ENCODE results near the gene ZNF765. TPM values are rescaled to one million over a fixed set of nuclear protein-coding genes. Genes with fewer than 3 reads are reported as not detected.
"Not testable (repeated sequence)": the region's sequence is repeated elsewhere in the genome, so short reads cannot be mapped to it uniquely, and the experiment has no call there.

Gene ZNF765
- total and polyA plus RNA-seq, 2 experiments from 2014 or later: 12.7 to 24.5 TPM

DNA sequence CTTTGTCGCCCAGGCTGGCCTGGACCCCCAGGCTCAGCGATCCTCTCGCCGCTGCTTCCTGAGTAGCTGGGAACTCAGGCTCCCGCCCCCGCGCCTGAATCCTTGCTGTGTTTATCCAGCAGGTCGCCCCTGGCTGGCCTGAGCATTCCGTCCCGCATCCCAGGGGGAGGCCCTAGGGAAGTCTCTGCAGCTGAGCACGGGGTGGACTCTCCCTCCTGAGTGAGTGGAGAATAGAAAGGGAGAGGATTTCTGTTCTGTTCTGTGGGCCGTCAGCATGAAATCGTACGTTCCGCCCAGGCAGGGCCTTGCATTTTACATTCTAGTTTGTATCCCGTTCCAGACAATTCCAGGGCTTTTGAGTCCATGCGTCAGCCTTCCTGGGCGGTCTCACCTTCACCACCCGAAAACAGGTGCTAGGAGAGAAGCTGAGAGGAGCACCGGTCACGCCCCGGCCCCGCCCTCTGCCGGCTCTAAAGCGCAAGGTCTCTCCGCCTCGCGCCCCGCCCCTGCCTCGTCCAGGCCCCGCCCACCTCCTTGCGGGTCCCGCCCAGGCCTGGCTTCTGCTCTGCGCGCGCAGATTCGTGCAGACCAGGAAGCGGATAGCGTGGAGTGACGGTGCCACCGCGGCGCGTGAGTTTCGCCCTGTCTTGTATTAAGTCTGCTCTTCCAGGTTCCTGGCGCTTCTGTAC is 36.6 kb downstream of the ZNF765 start, which contains the start of gene ZNF761:
ZNF761 (plus strand) TSS at position 586 of the 689 bp plus-strand sequence. CDS start 15,285 bp downstream, outside the sequence.
- Histone ChIP-seq H3K36me3 (replicated peaks; ENCODE audit: insufficient read depth, low read depth) (no peaks in the 10 kb centered on the region), H3K79me2 (peaks cover 34% of the 10 kb centered on the region), H3K4me3 (peak within 1 kb of the TSS; percentile 77), H3K27ac (peak within 1 kb of the TSS; percentile 96), H3K9me3 (ENCODE audit: low read depth) (no peaks in the 10 kb centered on the region), H4K20me1 (ENCODE audit: insufficient read depth, poor library complexity, severe bottlenecking) (no peaks in the 10 kb centered on the region), H3K4me2 (peak within 1 kb of the TSS; percentile 93), H3K4me1 (ENCODE audit: insufficient read depth) (peaks cover 10% of the 10 kb centered on the region), H2AFZ (peak within 1 kb of the TSS; percentile 77), H3K27me3 (no peaks in the 10 kb centered on the region), H3K9me2 (replicated peaks; ENCODE audit: insufficient read depth) (no peaks in the 10 kb centered on the region)
- peak; percentile 99 for DNase-seq (ENCODE audit: low spot score)
- under 1% methylated on average over 37 of the region's 46 CpGs for WGBS (ENCODE audit: low lambda C conversion rate, missing lambda C conversion rate)
- TF ChIP-seq CTCF (IDR thresholded peaks at IDR 0.05; ENCODE audit: poor library complexity) (no peak), EZH2 (IDR thresholded peaks at IDR 0.05; ENCODE audit: borderline replicate concordance) (no peak)

- peak; percentile 23 for DNase-seq (ENCODE audit: low spot score)
- TF ChIP-seq EZH2 (IDR thresholded peaks at IDR 0.05; ENCODE audit: borderline replicate concordance) (no peak), EZH2phosphoT487 (IDR thresholded peaks at IDR 0.05; ENCODE audit: low read depth, severe bottlenecking, unreplicated experiment) (no peak), CTCF (IDR thresholded peaks at IDR 0.05; ENCODE audit: poor library complexity) (no peak)
- WGBS (ENCODE audit: low lambda C conversion rate, missing lambda C conversion rate): 3% methylated on average over 26 of the region's 30 CpGs
Measured at GRCh38 chr19:53432088-53432661, 37.2 kb downstream of the ZNF765 start.

DNA sequence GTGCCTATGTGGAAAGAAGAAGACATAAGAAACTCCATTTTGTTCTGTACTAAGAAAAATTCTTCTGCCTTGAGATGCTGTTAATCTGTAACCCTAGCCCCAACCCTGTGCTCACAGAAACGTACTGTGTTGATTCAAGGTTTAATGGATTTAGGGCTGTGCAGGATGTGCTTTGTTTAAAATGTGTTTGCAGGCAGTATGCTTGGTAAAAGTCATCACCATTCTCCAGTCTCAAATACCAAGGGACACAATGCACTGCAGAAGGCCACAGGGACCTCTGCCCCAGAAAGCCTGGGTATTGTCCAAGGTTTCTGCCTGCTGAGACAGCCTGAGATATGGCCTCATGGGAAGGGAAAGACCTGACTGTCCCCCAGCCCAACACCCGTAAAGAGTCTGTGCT is 48.9 kb downstream of the ZNF765 start:
- H3K9me2 ChIP-seq (replicated peaks; ENCODE audit: insufficient read depth); H2AFZ ChIP-seq; H3K4me2 ChIP-seq; H3K79me2 ChIP-seq; DNase-seq (ENCODE audit: low spot score); H3K4me1 ChIP-seq (ENCODE audit: insufficient read depth); H3K27me3 ChIP-seq; H3K36me3 ChIP-seq (replicated peaks; ENCODE audit: insufficient read depth, low read depth); H4K20me1 ChIP-seq (ENCODE audit: insufficient read depth, poor library complexity, severe bottlenecking); H3K4me3 ChIP-seq: not testable (repeated sequence)
- 60% methylated on average over 2 of the region's 2 CpGs for WGBS (ENCODE audit: low lambda C conversion rate, missing lambda C conversion rate)
- H3K9me3 ChIP-seq (ENCODE audit: low read depth): peaks cover 11% of the 10 kb centered on the region
- peak overlapping the region; percentile 15 for H3K27ac ChIP-seq

More at GRCh38 chr19:53432088-53432661, 37.2 kb downstream of the ZNF765 start:
- Histone ChIP-seq H3K4me2 (peak overlapping the region; percentile 93), H3K36me3 (replicated peaks; ENCODE audit: insufficient read depth, low read depth) (no peaks in the 10 kb centered on the region), H2AFZ (peak overlapping the region; percentile 77), H3K4me3 (peak overlapping the region; percentile 77), H3K9me2 (replicated peaks; ENCODE audit: insufficient read depth) (no peaks in the 10 kb centered on the region), H3K27me3 (no peaks in the 10 kb centered on the region), H4K20me1 (ENCODE audit: insufficient read depth, poor library complexity, severe bottlenecking) (no peaks in the 10 kb centered on the region), H3K4me1 (ENCODE audit: insufficient read depth) (peaks cover 10% of the 10 kb centered on the region), H3K27ac (peak overlapping the region; percentile 96), H3K79me2 (peaks cover 38% of the 10 kb centered on the region), H3K9me3 (ENCODE audit: low read depth) (no peaks in the 10 kb centered on the region)

DNA sequence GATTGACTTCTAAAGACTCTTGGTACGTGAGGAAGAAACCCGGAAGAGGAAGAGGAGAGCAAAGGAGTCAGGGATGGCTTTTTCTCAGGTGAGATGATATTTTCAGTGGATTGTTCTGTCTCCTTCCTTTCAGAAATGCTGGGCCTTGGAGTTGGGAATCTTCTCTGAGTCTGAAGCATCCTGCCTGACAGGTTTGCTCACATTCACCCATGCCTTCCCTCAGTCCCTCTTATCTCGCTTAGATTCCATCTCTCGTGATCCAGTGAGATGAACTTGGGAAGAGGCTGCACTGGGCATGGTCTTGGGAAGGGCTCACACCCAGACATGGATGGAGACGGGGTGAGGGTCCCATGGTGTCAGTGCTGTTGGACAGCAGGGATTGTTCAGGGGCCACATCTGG is 52.2 kb downstream of the ZNF765 start:
- H3K4me1 ChIP-seq (ENCODE audit: insufficient read depth); H3K36me3 ChIP-seq (replicated peaks; ENCODE audit: insufficient read depth, low read depth); DNase-seq (ENCODE audit: low spot score); H3K27ac ChIP-seq; H3K9me2 ChIP-seq (replicated peaks; ENCODE audit: insufficient read depth); H3K4me2 ChIP-seq; H4K20me1 ChIP-seq (ENCODE audit: insufficient read depth, poor library complexity, severe bottlenecking); H3K79me2 ChIP-seq; H2AFZ ChIP-seq; H3K4me3 ChIP-seq; H3K27me3 ChIP-seq: not testable (repeated sequence)
- peaks cover 11% of the 10 kb centered on the region for H3K9me3 ChIP-seq (ENCODE audit: low read depth)
- WGBS (ENCODE audit: low lambda C conversion rate, missing lambda C conversion rate): 87% methylated on average over 5 of the region's 5 CpGs
